Endothelial cell of umbilical vein (primary cell): ENCODE measurements around the gene IGF2BP2. TPM values are rescaled to one million over a fixed set of nuclear protein-coding genes. Genes with fewer than 3 reads are reported as not detected.

Source experiments
- BruUV-seq: library from RNA; stranded (reverse); fragments of 400-500 nt; replicated peaks from 2 replicates; lab custom pipeline; 2021; lab: Mats Ljungman, UMichigan
- CTCF ChIA-PET: fragments of 300-600, 350-600 bp; sonication (Branson Sonifier 250); formaldehyde crosslinking; loops from one replicate; lab custom pipeline; 2021; ENCODE audit warnings: antibody characterized with exemption, inconsistent platforms; lab: Charles Lee
- POLR2A ChIA-PET: fragments of 300-600, 350-600 bp; sonication (Branson Sonifier 250); formaldehyde crosslinking; loops from one replicate; lab custom pipeline; 2021; ENCODE audit warnings: antibody characterized with exemption, inconsistent platforms; lab: Charles Lee
- DNase-seq: peaks from one replicate; pipeline ENCODE4 v3.0.0-alpha.2; 2011; ENCODE audit warnings: low read depth, low spot score
- FAIRE-seq: peaks from 2 replicates; lab custom pipeline; 2011; peaks lifted over from hg19 to GRCh38; lab: Jason Lieb, UNC
- H2AFZ ChIP-seq: 2 replicates; pipeline ENCODE4 v1.6.0; 2012; ENCODE audit warnings: low read depth, low read length, control low read depth, inconsistent platforms
- H3K27ac ChIP-seq: 2 replicates; pipeline ENCODE4 v1.5.1; 2011; ENCODE audit warnings: low read depth, mild to moderate bottlenecking, control low read depth, low read length, moderate library complexity; ENCODE audit not compliant: insufficient read depth
- H3K27me3 ChIP-seq, 2 experiments: 2 replicates each; pipeline versions ENCODE4 v1.6.0 to v1.6.1; 2011; ENCODE audit warnings: low read length in 2 of 2, mixed read lengths in 1 of 2; ENCODE audit not compliant: control insufficient read depth in 2 of 2, insufficient read depth in 2 of 2
- H3K36me3 ChIP-seq, 2 experiments: 2 replicates in 1 of 2; 3 replicates in 1 of 2; pipeline ENCODE4 v1.5.1; 2011; ENCODE audit warnings: low read length in 2 of 2, mild to moderate bottlenecking in 1 of 2, moderate library complexity in 1 of 2; ENCODE audit not compliant: control insufficient read depth in 2 of 2, insufficient read depth in 2 of 2; ENCODE audit errors: extremely low read depth in 1 of 2
- H3K4me1 ChIP-seq: 3 replicates; pipeline ENCODE4 v1.5.1; 2011; ENCODE audit warnings: mild to moderate bottlenecking, low read length; ENCODE audit not compliant: control insufficient read depth, insufficient read depth; ENCODE audit errors: extremely low read depth
- H3K4me2 ChIP-seq: 2 replicates; pipeline ENCODE4 v1.6.1; 2011; ENCODE audit warnings: low read length, control low read depth, mixed read lengths; ENCODE audit not compliant: insufficient read depth
- H3K4me3 ChIP-seq, 3 experiments: fragments of 200-600 bp in 1 of 3; sonication (generic), shearing (Covaris generic) in 1 of 3; replicated peaks in 1 of 3; 2 replicates each; pipeline ENCODE4 v1.5.1; 2011 to 2016; ENCODE audit warnings: control low read depth in 3 of 3, low read length in 3 of 3, mild to moderate bottlenecking in 2 of 3, inconsistent platforms in 1 of 3, low read depth in 1 of 3, moderate library complexity in 1 of 3; ENCODE audit not compliant: insufficient read depth in 1 of 3
- H3K79me2 ChIP-seq: 2 replicates; pipeline ENCODE4 v1.6.0; 2012; ENCODE audit warnings: low read length, inconsistent platforms; ENCODE audit not compliant: control insufficient read depth, insufficient read depth
- H3K9ac ChIP-seq: replicated peaks from 2 replicates; pipeline ENCODE3; 2011; ENCODE audit warnings: low read length, control low read depth; ENCODE audit not compliant: insufficient read depth; ENCODE audit errors: extremely low read depth
- H3K9me1 ChIP-seq: replicated peaks from 3 replicates; pipeline ENCODE4 v1.6.0; 2011; ENCODE audit warnings: mild to moderate bottlenecking, low read length; ENCODE audit not compliant: control insufficient read depth, insufficient read depth; ENCODE audit errors: extremely low read depth
- H3K9me3 ChIP-seq: replicated peaks from 2 replicates; pipeline ENCODE4 v1.5.1; 2012; ENCODE audit warnings: low read length, inconsistent platforms; ENCODE audit not compliant: control insufficient read depth, insufficient read depth
- H4K20me1 ChIP-seq: replicated peaks from 2 replicates; pipeline ENCODE3; 2011; ENCODE audit warnings: mild to moderate bottlenecking, low read length; ENCODE audit not compliant: control insufficient read depth, insufficient read depth; ENCODE audit errors: extremely low read depth
- CTCF ChIP-seq, 2 donors: IDR thresholded peaks; 1 replicate in 1 of 2; 2 replicates in 1 of 2; pipeline ENCODE4 v1.5.1; 2011; ENCODE audit warnings: low read length in 2 of 2, mild to moderate bottlenecking in 2 of 2, moderate library complexity in 2 of 2, control low read depth in 1 of 2, inconsistent platforms in 1 of 2, low read depth in 1 of 2; ENCODE audit not compliant: insufficient read depth in 1 of 2; ENCODE audit errors: extremely low read depth in 1 of 2
- EZH2 ChIP-seq: IDR thresholded peaks from 2 replicates; pipeline ENCODE4 v1.6.1; 2012; ENCODE audit warnings: borderline replicate concordance, low read depth, mild to moderate bottlenecking, moderate library complexity, low read length, inconsistent platforms; ENCODE audit not compliant: severe bottlenecking
- FOS ChIP-seq: IDR thresholded peaks from 2 replicates; pipeline ENCODE4 v1.6.1; 2011; ENCODE audit warnings: mild to moderate bottlenecking, low read length, moderate library complexity, borderline replicate concordance; ENCODE audit not compliant: insufficient read depth
- GATA2 ChIP-seq: IDR thresholded peaks from 2 replicates; pipeline ENCODE4 v1.7.0; 2011; ENCODE audit warnings: low read depth, mild to moderate bottlenecking, moderate library complexity, mixed read lengths, low read length; ENCODE audit not compliant: insufficient read length, insufficient read depth
- JUN ChIP-seq: IDR thresholded peaks from 2 replicates; pipeline ENCODE4 v1.6.1; 2011; ENCODE audit warnings: borderline replicate concordance, low read depth; ENCODE audit not compliant: insufficient read length, insufficient read depth
- MYC ChIP-seq: IDR thresholded peaks from one replicate; pipeline ENCODE4 v1.6.1; 2011; ENCODE audit warnings: mild to moderate bottlenecking, low read depth, low read length
- POLR2A ChIP-seq: IDR thresholded peaks from 2 replicates; pipeline ENCODE4 v1.6.1; 2012; ENCODE audit warnings: low read depth, mild to moderate bottlenecking, control low read depth, low read length
- POLR2AphosphoS5 ChIP-seq: IDR thresholded peaks from 2 replicates; pipeline ENCODE4 v1.6.1; 2012; ENCODE audit warnings: low read depth, mild to moderate bottlenecking, control low read depth, low read length, moderate library complexity; ENCODE audit not compliant: insufficient read depth
- dilution Hi-C: fragments of 300-500 bp; cut with MboI; formaldehyde crosslinking; loops from one replicate; pipeline ENCODE4 v1.15.0; 2019; ENCODE audit warnings: low sequenced_read_pairs; ENCODE audit not compliant: extremely low pct_ligation_motif_present
- intact Hi-C: fragments of 100-400 bp; cut with micrococcal nuclease; formaldehyde crosslinking; loops from one replicate; pipeline ENCODE4 v1.10.0; 2022
- polyA plus RNA-seq, 4 experiments: library from polyadenylated mRNA; depleted of rRNA in 3 of 4; stranded (reverse) in 3 of 4; unstranded in 1 of 4; fragments of >200 nt; gene quantifications; 2 replicates each; pipeline versions ENCODE4 v1.2.1 to v1.2.3, GENCODE V29; 2011 to 2012; ENCODE audit warnings: missing spikeins in 1 of 4
- total RNA-seq: library from RNA; stranded (reverse); gene quantifications from 2 replicates; pipeline ENCODE4 v1.2.3, GENCODE V29; 2021

Gene IGF2BP2
- total and polyA plus RNA-seq, 2 donors (not counting 3 experiments of a cell fraction or from before 2014, with no cell fraction given): 10.7 to 130 TPM

- no peak for TF ChIP-seq FOS
- TF ChIP-seq POLR2AphosphoS5: no peak
- no peak for TF ChIP-seq EZH2
- no peak for TF ChIP-seq GATA2
- TF ChIP-seq JUN: no peak
- Histone ChIP-seq H3K9me3 (no peaks in the 10 kb centered on the region), H3K9me1 (no peaks in the 10 kb centered on the region), H3K4me2 (no peak overlapping the region), H3K79me2 (peaks cover 88% of the 10 kb centered on the region), H2AFZ (no peak overlapping the region), H3K9ac (no peak overlapping the region), H3K4me3 (no peak overlapping the region), H3K4me1 (peaks cover 53% of the 10 kb centered on the region), H3K36me3 (no peaks in the 10 kb centered on the region), H4K20me1 (peaks cover 2% of the 10 kb centered on the region), H3K27me3 (no peaks in the 10 kb centered on the region), H3K27ac (no peak overlapping the region)
- no peak for FAIRE-seq
- dilution Hi-C loops (no loop called here), intact Hi-C loops (no loop called here)
- BruUV-seq: no TSS peak
- CTCF ChIA-PET: interaction anchor here (1.2 to 4.5 kb wide), 3 partner anchors 34 to 55 kb away, joined by 3 to 26 read pairs (median 23); no protein-coding TSS in a partner anchor
- no peak for DNase-seq
- POLR2A ChIA-PET: no interaction called here
Observed at GRCh38 chr3:185713015-185713414, 111.8 kb downstream of the IGF2BP2 start.

GRCh38 chr3:185712337-185712736, 112.5 kb downstream of the IGF2BP2 start:
- ChIA-PET POLR2A (no interaction called here), CTCF (interaction anchor here (1.2 to 4.5 kb wide), 8 partner anchors 10 to 56 kb away, joined by 3 to 26 read pairs (median 8); no protein-coding TSS in a partner anchor)
- H3K4me1 ChIP-seq: peaks cover 46% of the 10 kb centered on the region
- no peak overlapping the region for H3K9ac ChIP-seq
- H3K27ac ChIP-seq: no peak overlapping the region
- no peak overlapping the region for H3K4me2 ChIP-seq
- BruUV-seq: no TSS peak
- no peaks in the 10 kb centered on the region for H3K9me1 ChIP-seq
- peaks cover 86% of the 10 kb centered on the region for H3K79me2 ChIP-seq
- TF ChIP-seq MYC (no peak), CTCF (IDR thresholded peaks at IDR 0.05; ENCODE audit: extremely low read depth in 1 of 2, insufficient read depth in 1 of 2, low read depth in 1 of 2, low read length in 2 of 2) (no peak), GATA2 (no peak), POLR2A (no peak)
- H2AFZ ChIP-seq: no peak overlapping the region
- no peak overlapping the region for H3K4me3 ChIP-seq
- no peaks in the 10 kb centered on the region for H3K9me3 ChIP-seq
- FAIRE-seq (no peak), DNase-seq (no peak)
- peaks cover 2% of the 10 kb centered on the region for H4K20me1 ChIP-seq
- dilution Hi-C loops: no loop called here
- H3K36me3 ChIP-seq: no peaks in the 10 kb centered on the region
- no peaks in the 10 kb centered on the region for H3K27me3 ChIP-seq
- intact Hi-C loops: no loop called here
